Activated CD4-positive, alpha-beta T cell treated with anti-CD3 and anti-CD28 coated beads for 24 hours (primary cell): Measurements from ENCODE around the gene PKD2L1.
"Not testable (repeated sequence)": the region's sequence is repeated elsewhere in the genome, so short reads cannot be mapped to it uniquely, and the experiment has no call there.

Source experiments
- DNase-seq, 2 donors: peaks; one replicate each; pipeline ENCODE4 v3.0.0-alpha.2; 2020; ENCODE audit warnings: low read depth in 2 of 2

The PKD2L1 gene

DNA sequence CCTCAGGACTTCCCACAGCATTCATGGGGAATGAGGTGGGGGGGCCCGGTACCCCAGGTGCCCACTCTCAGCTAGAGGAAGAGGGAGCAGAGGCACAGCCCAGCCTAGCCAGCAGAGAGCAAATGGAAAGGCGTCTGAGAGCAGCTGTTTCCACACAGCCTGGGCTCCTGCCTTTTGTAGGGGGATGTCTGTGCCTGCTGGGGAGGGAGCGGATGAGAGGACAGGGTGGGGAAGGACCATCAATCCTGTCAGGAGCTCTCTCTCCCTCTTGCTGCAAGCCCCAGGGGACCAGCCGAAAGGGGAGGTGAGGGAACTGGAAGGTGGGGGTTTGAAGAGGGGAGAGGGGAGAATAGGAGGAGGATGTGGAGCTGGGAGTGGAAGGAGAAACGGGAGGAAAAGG lies at the start of gene PKD2L1:
Gene PKD2L1, minus strand, starts transcription at position 150 of the 400 bp plus-strand sequence. Its CDS starts 125 bp downstream, at position 25.
- no peak for DNase-seq

DNA sequence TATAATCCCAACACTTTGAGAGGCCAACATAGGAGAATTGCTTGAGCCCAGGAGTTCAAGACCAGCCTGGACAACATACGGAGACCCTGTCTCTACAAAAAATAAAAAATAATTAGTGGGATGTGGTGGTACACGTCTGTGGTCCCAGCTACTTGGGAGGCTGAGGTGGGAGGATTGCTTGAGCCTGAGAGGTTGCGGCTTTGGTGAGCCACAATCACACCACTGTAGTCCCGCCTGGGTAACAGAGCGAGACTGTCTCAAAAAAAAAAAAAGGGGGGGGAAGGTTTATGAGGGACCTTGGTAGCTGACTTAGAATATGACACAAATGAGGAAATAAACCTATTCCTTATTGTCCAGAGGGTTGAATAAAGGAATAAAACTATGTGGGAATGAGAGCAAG lies 47.8 kb upstream of the PKD2L1 start:
- no peak for DNase-seq

DNA sequence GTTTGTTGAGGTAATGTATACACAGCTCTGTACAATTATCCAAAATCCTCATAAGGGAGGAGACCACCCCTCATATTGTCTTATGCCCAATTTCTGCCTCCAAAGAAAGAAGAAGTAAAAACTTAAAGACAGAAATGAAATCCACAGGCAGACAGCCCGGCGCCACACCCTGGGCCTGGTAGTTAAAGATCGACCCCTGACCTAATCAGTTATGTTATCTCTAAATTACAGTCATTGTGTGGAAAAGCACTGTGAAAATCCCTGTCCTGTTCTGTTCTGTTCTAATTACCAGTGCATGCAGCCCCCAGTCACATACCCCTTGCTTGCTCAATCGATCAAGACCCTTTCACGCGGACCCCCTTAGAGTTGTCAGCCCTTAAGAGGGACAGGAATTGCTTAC lies 46.6 kb upstream of the PKD2L1 start:
- not testable (repeated sequence) for DNase-seq

DNA sequence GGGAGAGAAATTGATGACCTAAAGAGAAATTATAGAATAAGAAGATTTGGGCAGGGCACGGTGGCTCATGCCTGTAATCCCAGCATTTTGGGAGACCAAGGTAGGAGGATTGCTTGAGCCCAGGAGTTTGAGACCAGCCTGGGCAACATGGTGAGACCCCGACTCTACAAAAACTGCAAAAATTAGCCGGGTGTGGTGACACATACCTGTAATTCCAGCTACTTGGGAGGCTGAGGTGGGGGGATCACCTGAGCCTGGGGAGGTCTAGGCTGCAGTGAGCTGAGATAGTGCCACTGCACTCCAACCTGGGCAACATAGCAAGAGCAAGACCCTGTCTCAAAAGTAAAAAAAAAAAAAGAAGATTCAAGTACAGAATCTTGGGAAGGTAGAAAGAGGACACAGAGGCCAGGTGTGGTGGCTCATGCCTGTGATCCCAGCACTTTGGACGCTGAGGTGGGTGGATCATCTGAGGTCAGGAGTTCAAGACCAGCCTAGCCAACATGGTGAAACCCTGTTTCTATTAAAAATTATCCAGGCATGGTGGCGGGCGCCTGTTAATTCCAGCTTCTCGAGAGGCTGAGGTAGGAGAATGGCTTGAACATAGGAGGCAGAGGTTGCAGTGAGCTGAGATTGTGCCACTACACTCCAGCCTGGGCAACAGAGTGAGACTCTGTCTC lies 44.8 kb upstream of the PKD2L1 start:
- not testable (repeated sequence) for DNase-seq

DNA sequence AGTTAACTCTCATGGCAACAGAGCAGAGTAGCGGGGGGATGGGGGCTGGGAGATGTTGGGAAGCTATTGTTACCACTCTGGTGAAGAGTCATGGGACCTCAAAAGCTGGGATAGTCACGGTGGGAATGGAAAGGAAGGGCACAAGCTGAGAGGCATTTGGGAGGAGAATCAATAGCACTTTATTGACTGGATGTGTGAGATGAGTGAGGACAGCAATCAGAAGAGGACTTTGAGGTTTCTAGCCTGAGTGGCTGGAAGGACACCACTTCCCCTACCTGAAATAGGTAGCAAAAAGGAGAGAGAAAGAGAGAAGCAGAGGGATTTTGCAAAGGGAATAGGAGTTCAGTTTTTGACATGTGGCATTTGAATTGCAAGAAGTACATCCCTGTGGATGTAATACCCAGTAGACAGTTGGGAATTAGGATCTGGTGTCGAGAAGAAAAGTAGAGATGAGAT lies 44.2 kb upstream of the PKD2L1 start:
- DNase-seq = no peak

DNA sequence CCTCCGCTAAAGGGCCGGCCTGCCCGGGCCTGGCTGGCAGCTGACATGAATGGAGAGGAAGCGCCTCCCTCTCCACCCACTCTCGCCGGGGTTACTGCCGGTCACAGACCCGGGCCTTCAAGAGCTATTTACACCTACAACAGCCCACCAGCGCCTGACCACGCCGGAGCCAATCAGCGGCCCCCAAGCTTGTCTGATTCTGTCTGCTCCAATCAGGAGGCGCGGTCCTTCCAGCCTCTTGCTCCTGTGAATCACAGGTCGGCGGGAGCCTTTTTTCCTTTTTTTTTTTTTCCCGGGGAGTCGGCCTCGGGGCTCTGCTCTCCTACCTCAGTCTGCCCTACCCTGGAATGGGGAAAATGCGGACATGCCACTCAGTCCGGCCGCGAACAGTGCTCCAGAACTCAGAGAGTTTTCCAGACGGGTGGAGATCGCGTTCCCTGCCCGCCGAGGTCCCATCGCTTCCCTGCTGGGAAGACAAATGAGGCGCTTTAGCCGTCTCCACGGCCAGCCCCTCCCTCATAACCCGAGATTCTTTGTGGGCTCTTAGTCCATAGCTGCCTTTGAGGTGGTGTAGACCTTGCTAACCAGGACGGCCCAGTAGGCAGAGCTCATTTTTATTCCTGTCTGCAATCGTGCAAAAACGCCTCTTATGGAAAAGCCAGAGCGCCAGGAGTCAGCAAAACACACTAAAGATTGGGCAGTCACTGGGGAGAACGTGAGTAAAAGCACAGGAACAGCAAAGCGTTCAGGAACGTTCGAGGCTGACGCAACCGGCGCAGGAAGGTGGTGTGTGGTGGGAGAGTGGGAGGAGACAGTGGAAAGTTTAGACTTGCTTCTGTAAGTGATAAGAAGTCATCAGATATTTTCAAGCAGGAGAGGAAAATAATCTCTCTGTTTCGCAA lies 43.5 kb upstream of the PKD2L1 start:
- peak; percentile 75 to 92 for DNase-seq

DNA sequence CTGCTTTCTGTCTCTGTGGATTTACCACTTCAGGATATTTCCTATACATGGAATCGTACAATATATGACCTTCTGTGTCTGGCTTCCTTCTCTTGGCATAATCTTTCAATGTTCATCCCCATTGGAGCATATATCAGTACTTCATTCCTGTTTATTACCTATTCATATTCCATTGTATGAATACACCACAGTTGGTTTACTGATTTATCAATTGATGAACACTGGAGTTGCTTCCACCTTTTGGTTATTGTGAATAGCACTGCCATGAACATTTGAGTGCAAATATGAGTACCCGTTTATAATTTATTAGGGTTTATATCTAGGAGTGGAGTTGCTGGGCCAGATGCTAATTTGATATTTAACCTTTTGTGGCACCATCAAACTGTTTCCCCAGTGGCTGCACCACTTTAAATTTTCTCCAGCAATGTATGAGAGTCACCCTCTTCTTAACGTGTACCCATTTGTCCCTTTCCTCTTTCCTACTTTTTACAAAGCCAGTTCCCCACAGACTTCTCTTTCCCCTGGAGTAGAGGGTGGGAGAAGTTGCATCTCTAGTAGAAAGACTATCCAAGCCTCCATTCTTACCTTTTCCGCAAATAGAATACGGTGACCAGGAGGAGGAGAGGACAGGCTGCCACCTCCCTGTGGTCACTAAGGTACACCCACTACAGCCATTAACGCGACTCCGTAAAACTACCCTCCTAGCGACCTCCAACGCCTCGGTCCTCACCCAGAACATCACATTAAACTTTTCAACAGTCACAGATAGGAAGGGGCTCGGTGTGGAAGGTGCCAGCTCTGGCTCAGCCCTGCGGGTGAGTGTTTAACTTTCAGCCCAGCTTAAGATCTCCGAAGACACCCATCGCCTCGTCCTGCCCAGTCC lies 42.6 kb upstream of the PKD2L1 start:
- no peak for DNase-seq

DNA sequence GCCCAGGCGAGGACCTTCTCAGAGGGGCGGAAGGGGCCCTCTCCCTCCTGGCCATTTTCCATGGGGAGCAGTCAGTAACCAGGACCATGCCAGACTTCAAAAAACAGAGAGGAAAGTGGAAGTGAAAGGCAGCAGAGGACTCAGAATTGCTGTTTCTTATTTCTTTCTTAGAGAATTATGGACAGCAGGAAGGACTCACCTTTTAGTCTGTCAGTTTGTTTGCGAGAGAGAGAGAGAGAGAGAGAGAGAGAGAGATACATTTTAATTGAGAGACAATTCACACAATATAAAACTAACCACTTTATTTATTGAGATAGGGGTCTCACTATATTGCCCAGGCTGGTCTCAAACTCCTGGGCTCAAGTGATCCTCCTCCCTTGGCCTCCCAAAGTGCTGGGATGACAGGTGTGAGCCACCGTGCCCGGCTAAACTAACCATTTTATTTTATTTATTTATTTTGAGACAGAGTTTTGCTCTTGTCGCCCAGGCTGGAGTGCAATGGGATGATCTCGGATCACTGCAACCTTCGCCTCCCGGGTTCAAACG lies 41.5 kb upstream of the PKD2L1 start:
- DNase-seq = no peak

DNA sequence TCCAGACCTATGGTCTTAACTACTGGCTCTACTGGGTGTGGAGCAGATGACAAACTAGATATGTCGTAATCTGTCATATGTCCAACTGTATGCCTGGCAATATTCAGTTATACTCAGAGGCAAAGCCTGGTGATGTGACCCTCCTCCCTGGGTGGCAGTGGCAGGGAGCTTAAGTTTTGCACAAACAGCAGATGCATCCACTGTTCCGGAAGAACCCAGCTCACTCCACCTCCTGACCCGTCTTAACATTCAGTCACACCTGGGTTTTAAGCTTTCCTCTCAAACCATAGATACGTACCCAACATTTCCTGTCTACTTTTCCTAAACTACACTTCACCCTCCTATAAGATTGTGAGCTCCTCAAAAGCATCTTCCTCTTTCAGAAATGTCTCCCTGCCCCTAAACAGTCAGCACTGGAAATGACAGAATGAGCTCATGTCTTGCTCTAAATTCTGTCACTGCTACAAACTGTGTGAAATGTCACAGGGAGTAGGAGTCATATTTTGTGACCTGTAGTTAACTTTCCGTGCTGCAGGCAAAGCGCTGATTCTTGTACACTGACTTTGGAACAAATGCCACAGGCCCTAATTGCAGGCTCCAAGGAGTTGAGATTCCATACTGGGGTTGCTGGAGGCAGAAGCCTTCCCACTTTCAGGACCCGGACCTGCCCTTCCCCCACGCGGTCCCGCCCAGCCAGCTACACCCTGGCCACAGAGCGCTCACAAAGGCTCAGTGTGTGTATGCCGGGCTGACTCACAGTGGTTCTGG lies 40.9 kb upstream of the PKD2L1 start:
- DNase-seq = peak; percentile 25 to 51

DNA sequence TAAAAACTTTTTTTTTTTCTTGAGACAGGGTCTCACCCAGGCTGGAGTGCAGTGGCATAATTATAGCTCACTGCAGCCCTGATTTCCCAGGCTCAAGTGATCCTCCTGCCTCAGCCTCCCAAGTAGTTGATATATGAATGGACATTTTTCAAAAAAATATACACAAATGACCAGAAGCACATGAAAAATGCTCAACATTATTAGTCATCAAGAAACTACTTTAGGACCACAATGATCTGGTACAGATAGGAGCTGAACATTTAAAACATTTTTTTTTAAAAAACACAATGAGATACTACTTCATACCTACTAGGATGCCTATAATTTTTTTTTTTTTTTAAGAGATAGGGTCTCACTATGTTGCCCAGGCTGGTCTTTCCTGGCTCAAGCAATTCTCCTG lies 38.7 kb upstream of the PKD2L1 start:
- DNase-seq = no peak

DNA sequence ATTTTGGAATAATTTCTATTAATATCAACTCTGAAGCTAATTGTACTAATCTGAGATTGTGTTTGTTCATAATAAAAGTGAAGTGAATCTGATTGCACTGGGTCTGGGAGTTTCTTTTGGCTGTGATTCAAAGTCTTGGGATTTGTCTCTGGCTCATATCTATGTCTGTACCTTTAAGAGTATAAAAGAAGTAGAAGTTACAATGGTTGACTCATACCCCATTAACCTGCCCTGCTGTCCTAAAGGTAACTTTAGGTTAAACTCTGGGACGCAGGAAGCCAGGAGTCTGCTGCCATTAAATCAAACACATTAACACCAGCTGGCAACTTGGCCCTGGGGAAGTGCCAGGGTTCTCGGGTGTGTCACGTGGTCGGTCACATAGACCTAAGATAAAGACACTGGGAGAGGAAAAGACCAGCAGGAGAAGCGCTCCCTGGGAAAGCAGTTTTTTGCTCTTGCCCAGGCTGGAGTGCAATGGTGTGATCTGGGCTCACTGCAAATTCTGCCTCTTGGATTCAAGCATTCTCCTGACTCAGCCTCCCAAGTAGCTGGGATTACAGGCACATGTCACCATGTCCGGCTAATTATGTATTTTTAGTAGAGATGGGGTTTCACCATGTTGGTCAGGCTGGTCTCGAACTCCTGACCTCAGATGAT lies 34.8 kb upstream of the PKD2L1 start:
- no peak for DNase-seq

DNA sequence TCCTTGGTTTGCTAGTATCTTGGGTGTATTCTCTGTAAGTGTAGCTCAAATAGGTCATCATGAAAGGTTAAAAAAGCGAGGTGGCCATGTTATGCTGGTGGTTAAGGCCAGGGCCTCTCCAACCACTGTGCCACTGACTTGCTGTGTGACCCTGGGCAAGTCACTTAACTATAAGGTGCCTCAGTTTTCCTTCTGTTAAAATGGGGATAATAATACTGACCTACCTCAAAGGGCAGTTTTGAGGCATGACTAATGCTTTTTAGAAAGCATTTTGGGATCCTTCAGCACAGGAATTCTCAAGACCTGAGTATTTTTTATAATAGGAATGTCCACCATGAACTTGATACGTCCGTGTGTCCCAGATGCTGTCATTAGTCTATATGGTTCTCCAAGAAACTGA lies 34.1 kb upstream of the PKD2L1 start:
- no peak for DNase-seq

DNA sequence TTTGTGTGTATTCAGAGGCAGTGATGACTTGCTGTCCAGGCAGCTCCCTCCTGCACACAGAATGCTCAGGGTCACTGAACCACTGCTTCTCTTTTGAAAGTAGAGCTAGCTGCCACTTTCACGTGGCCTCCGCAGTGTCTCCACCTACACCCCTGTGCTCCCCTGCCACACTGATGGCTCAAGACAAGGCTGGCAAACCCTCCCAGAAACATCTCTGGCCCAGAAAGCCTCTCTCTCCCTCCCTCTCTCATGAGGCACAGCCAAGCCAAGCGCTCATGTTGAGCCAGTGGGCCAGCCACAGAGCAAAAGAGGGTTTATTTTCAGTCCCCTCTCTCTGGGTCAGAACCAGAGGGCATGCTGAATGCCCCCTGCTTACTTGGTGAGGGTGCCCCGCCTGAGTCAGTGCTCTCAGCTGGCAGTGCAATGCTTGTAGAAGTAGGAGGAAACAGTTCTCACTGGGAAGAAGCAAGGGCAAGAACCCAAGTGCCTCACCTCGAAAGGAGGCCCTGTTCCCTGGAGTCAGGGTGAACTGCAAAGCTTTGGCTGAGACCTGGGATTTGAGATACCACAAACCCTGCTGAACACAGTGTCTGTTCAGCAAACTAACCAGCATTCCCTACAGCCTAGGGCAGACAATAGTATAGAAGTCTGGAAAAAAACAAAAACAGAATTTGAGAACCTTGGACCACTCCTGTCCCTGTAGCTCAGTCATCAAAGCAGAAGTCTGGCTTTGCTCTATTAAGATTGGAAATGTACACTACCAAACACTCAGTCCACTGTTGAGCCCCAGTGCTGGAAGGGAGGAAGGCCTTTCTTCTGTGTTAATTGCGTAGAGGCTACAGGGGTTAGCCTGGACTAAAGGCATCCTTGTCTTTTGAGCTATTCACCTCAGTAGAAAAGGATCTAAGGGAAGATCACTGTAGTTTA lies 32.8 kb upstream of the PKD2L1 start:
- DNase-seq = no peak

DNA sequence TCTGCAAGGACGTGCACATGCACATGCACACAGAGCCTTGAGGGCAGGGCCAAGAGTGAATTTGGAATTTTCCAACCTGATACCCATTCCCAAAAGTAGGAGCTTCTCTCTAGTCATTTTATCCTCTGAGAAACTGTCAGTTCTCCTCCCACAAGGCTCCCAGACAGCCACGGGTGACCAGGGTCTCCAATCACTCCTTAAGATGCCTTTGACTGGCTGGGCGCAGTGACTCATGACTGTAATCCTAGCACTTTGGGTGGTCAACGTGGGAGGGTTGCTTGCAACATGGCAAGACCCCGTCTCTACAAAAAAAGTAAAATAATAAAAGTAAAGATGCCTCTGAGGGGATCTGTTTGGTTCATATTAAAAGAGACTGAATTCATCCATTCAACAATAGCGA lies 30.2 kb upstream of the PKD2L1 start:
- no peak for DNase-seq

DNA sequence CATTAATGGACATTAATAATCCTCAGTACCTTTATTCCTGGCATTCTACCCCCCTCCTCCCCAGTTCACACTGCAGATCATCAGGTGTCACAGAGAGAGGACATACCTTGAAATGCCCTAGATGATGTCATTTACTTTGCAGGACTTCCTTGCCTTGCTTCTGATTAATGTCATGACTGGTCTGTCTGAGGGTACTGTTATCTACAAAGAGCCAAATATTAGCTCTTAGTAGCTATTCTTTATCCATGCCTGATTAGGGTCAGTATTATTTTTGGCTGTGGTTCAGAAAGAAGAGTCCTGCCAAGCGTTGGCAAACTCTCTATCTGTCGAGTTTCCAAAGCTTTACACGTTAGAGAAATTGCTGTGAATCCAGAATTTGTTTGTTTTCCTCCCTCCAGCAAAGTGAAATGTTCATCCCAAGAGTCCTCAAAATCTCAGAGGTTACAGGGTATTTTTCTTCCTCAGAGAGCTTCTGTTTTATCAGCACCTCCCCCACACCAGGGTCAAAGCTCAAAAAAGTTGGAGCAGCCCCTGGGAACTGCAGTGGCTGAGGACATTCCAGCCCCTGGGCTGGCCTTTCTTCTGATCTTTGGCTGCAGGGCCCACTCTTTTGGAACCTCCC lies 29.6 kb upstream of the PKD2L1 start:
- no peak for DNase-seq

DNA sequence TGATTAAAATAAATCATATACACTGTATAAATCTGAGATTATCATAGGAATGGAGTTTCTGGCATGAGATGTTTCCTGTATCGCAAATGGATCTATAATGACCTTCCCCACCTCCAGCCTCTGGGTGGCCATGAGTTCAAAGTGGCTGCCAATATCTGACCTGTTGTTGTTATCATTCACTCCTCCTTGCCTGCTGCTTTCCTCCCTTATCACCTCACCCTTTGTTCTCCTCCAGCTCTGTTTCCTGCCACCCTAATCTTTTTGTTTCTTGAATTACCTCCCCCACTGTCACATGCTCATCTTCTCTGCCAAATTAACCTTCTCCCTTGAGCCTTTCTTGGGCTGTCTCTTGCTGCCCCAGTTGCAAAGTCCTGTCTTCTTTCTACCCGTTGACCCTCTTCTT lies 29.0 kb upstream of the PKD2L1 start:
- DNase-seq = no peak

DNA sequence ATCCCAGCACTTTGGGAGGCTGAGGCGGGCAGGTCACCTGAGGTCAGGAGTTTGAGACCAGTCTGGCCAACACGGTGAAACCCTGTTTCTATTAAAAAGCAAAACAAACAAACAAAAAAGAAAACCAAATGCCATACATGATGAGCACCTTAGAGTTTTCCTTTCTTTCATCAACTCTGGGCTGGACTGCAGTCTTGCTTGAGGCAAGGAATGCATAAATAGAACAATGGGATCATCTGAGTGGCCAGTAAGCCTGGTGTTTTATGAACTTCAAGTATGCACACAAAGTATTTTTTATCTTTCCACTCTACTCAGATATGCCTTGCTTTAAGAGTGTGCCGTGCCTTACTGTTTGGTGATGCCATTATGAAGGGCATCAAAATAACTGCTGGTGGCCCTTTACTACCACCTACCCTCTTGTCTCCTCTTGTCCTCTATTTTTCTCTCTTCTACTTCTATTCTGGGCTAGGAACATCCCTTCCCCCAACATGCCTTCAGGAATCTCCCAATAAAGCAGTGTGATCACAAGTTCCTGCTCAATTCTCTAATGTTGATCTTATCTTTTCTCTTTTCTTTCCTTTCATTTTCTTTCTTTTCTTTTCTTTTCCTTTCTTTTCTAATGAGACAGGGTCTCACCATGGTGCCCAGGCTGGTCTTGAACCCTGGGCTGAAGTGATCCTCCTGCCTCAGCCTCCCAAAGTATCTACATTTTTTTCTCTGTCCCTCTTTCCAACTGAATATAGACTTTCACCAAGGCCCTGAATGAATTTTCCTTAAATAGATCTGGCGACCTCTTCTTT lies 27.2 kb upstream of the PKD2L1 start:
- no peak for DNase-seq
